ENCODE data around the gene C1orf141.
A peak's percentile ranks its signal among the peaks of the same experiment; 100 is the strongest.
"Not testable (repeated sequence)": the region's sequence is repeated elsewhere in the genome, so short reads cannot be mapped to it uniquely, and the experiment has no call there.

Gene C1orf141

DNA sequence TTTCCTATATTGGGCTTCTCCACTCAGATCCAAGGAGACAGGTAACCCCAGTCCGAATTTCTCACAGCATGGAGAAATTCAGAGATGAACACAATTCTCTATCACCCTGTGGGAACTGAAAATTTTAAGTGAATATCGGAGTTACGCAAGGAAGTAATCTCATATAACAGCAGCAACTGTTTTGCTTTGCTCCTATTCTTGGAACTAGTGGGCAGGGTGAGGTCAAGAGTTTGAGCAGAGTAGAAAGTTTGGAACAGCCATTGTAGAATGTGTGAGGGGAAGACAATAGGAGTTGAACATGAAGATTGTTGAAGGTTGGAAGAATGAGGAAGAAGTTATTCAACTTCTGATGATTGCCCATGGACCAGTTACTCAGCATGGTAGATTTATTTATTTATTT is 56.5 kb downstream of the C1orf141 start:
- DNase-seq, result no peak

DNA sequence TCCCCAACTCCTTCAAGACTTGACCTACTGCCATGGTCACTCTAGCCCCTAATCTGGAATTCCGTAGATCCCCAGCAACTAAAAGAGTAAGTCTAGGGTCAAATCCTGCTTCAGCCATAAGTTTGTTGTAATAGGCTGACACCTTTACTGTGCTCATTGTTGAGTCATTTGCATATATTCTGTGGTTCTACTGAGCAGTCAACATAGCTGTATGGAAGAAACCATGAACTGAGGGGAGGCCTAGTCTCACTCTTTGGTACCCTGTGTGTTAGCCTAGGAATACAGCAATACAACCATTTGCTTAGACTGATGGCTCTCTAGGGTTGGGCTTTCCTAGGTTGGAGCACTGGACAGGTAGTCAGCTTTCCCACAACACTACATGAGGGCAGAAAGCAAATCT is 57.2 kb downstream of the C1orf141 start:
- no peak for DNase-seq

DNA sequence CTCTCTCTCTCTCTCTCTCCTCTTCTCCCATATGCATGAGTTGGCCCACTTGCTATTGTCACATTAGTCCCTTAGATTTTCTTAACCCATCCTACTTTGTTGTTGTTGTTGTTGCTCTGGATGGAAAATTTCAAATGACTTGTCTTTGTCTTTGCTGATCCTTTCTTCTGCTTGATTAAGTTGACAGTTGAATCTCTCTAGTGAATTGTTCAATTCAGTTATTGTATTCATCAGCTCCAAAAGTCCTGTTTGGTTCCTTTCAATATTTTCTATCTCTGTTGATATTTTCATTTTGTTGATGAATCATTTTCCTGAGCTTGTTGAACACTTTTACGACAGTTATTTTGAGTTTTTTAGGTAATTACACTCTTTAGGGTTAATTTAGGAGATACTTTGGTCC is 62.0 kb downstream of the C1orf141 start:
- DNase-seq, result no peak

DNA sequence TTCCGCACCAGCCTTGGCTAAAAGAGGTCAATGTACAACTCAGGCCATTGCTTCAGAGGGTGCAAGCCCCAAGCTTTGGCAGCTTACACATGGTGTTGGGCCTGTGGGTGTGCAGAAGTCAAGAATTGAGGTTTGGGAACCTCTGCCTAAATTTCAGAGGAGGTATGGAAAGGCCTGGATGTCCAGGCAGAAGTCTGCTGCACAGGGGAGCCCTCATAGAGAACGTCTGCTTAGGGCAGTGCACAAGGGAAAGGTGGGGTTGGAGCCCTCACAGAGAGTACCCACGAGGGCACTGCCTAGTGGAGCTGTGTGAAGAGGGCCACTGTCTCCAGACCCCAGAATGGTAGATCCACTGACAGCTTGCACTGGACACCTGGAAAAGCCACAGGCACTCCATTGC is 67.1 kb downstream of the C1orf141 start:
- DNase-seq, result not testable (repeated sequence)

DNA sequence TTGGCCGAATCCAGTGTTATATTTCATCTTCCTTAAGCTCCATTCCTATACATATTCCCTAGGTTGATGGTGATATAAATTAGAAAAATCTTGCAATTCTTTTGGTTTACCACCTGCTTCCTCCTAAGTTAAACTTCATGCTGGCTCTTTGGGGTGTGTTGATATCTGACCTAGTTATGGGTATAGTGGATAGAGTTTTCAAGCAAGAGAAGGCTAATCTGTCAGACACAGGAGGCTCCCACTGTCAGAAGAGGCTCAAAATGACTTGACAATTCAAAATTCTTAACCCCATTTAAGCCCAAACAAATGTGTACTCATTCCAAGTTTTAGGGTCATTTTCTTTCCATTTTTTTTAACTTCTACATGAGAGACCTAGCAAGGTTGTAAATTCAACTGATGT is 72.4 kb downstream of the C1orf141 start:
- DNase-seq, result no peak

DNA sequence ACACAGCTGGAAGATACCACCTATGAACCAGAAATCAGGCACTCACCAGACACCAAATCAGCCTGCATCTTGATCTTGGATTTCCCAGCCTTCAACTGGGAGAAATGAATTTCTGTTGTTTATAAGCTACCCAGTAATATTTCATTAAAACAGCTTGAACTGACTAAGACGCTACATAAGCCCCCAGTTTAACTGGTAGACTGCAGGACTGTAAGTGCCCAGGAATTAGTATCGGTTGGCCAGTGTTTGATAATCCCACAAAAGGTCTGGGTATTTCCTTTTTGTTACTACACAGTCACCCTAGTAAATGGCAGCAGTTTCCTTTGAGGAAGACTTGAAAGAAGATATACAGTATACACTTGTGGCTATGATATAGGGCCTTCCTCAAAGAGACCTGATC is 73.5 kb downstream of the C1orf141 start:
- no peak for DNase-seq

DNA sequence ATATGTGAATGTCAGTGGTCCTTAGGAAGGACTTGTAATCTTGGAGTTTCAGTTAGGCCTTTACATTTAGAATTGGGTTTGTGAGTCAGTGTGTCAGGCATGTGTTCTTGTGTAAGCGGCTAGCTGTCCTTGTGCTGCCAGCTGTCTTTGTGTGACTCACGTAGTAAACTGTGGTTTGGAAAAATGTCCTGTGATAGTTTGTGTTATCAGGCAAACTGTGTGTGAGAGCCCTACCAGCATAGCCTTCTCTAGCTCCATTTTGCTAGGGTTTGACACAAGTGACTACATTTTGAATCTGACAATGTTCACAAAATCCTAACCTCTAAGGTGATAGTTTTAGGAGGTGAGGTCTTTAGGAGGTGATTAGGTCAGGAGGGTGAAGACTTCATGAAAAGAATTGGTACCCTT is 74.0 kb downstream of the C1orf141 start:
- DNase-seq, result no peak

DNA sequence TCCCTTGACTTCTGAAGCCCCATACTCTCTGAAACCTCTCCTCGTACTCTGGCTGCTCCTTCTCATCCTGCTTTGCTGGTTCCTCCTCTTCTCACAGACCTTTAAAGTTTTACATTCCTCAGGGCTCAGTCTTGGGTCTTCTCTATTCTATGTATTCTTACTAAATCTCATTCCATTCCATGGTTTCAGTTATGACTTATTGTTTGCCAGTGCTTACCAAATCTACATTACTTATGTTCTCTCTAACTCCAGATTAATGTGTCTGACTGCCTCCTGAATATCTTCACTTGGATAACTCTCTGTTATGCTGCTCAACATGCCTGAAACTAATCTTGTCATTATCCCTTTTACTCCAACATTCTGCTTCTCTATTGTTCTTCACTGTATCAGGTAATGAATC is 75.4 kb downstream of the C1orf141 start:
- no peak for DNase-seq

DNA sequence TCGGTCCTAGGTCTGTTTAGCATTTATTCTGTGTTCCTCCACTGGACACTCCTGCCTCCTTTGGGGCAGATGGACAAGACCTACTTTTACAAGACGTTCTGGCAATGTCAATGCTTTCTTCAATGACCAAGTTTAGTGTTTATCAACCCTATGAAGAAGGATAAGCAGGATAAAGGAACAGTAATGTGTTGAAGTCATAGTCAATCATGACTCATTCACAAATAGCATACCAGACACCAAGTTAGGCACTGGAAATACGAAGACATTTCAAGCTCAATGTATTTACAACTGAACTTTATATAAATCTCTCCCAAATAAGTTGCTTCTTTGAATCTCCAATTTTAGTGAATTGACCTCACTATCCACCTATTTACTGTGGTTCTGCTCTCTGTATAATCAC is 76.0 kb downstream of the C1orf141 start:
- no peak for DNase-seq

DNA sequence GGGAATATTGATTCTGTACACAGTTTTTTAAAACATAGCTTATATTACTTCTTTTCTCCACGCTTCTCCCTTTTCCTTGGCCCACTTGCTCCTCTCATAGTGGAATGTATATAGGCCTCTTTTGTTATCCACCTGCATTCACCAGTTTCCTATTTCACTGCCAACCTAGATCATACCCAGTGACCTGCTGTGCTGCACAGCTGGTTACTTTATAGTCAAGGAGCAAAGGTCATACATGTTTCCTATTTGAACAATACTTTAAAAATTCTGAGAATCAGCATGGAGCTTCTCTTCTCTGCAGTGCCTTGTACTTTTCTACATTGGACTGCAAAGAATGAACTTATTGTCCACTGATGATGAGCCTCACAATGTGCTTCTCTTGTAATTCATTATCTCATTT is 76.5 kb downstream of the C1orf141 start:
- DNase-seq, result no peak

DNA sequence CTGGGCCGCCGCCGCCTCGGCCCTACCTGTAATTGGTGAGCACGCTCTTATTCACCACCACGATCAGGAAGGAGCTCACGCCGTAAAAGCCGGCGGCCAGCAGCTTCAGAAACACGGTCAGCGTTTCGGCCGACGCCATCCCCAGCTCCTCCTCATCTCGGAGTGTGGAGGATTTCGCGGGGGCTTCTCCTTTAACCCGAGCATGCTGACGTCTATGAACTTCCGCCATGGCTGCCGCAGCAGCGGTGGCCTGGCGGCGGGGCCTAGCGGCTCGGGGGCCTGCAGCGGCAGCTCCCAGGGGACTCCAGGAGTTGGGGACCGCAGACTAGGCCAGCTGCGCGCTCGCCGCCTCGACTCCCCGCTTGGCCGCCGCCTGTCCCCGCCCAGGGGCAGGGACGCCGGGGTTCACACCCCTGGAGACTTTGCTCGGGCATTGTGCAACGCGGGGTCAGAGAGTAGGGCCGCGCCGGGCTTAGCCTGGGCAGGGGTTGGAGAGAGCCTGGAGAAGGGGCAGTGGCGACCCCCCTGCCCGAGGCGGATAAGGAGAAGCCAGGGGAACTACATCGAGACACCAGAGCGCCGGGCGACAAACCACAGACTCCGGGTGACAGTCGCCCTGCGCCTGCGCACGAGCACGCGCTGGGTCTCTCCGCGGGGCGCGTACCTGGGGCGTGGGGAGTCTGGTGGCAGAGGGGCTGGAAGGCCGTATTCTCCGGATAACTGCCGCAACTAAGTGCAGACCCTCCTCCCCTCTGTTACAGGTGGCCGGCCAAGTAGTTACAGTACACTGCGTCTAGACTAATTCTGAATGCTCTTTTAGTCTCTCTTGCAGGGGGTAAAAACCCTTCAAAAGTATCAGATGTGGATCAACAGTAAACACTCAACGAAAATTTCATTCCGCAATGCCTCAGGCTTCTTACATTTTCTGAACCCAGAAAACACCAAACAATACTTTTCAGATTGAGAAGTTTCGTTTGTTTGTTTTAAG is 80.7 kb downstream of the C1orf141 start, which contains the start of gene SLC35D1:
Gene SLC35D1 (minus strand): TSS at position 364 of the 988 bp plus-strand sequence. CDS start 135 bp downstream, at position 229.
- peak; percentile 84 for DNase-seq

DNA sequence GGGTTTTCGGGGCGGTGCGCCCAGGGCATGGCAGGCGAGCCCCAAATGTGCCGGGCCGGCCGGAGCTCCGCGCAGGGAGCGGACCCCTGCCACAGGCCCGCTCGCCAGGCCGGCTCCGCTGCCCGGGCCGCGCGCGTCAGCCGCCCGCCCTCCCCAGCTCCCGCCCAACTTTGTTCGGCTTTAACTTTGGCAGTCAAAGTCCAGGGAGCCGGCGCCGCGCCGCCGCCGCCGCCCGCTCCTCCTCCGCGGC is 81.3 kb downstream of the C1orf141 start:
- no peak for DNase-seq

DNA sequence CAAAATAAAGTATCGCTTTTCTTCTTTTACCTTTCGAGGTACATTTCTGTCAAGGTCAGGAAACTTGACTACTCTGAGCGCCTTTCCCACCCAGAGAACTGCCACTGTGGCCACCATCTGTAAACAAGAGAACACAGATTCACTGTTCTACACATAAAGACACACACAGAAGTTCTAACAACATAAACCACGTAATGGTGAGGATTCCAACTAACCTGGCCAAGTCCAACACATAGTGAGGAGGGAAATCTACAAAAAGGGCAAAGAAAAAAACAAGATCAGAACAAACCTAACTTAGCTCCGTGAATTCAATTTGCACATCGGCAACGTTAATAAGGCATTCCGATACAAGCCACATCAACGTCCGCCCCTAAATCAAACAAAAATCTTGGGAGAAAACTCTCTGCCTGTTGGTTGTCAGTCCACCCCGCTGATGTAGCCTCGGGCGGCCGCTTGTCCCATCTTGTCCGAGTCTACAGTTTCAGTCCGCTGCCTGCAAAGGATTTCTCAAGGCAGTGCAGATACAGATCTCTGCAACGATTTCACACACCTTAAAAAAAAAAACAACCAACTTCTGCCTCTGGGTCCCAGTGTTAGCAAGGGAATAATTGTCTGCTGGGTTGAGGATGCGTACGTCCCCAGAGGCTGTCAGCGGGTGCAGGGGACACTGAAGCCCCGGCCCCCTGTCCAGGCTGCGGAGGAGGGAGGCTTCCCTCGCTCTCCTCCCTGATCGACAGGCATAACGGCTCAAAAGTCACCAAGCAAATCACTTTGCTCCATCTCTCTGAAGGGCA is 81.8 kb downstream of the C1orf141 start:
- peak; percentile 41 for DNase-seq

DNA sequence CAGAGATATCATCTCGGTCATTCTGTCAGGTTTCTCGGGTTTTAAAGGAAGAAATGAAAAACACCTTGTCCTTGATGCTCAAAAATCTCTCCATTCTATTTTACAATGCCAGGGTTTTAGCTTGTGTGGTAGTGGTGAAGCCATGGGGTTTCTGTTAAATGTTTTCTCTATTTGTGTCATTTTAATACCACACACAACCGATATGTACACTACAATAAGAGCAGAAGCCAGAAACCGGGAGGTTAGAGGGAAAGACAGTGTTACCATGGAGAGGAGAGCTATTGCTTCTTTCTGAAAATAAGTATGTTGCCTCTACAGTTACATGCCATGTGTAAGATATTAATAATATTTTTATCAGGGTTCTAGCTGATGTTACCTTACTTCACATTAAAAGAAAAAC is 83.6 kb downstream of the C1orf141 start:
- no peak for DNase-seq

DNA sequence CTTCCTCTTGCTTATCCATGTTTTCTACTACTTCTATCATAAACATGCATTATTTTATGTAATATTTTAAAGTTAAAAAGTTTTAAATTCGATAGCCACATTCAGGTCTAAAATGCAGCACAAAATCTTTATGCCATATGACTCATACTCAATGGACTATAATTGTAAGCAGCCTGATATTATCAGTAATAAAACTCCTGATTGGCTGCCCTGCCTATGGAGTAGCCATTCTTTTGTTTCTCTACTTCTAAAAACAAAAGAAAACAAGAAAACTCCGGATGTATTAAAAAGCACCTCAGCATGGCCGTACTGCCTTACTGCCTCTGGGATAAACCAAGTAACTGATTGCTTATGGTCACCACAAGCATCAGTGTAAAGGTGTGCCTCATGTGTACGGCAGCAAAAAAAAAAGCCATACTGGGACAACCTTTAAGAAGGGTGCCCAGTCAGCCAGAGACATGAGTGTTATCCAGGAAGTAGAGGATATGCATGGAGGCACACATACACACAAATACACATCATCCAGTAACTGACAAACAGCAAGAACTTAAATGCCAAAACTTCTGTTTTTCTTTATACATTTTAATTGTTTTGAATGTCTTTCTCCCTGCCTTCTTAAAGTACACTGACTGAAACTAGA is 90.0 kb downstream of the C1orf141 start:
- DNase-seq, result no peak

DNA sequence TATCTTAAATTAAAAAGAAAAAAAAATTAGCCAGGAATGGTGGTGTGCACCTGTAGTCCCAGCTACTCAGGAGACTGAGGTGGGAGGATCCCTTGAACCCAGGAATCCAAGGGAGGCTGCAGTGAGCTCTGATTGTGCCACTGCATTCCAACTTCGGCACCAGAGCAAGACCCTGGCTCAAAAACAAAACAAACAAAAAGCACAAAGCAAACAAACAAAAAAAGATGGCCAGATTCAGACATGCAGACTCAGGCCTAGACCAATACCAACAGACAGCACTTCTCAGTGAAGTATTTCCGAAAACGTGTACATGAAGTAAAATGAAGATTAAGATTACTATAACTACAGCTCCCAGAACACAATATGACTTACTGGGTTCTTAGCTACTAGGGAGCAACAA is 91.4 kb downstream of the C1orf141 start:
- DNase-seq, result no peak
